ENCODE measurements around the gene HS3ST3A1.

The HS3ST3A1 gene

GRCh38 chr17:13597723-13598347, 3.9 kb downstream of the HS3ST3A1 start:
- DNase-seq = peak; percentile 20

GRCh38 chr17:13596241-13596923, 5.3 kb downstream of the HS3ST3A1 start:
- DNase-seq = no peak

- no peak for DNase-seq
Observed at GRCh38 chr17:13595599-13595899, 6.2 kb downstream of the HS3ST3A1 start.

- peak; percentile 72 for DNase-seq
Observed at GRCh38 chr17:13594762-13595598, 6.7 kb downstream of the HS3ST3A1 start.

GRCh38 chr17:13594310-13594709, 7.4 kb downstream of the HS3ST3A1 start:
- DNase-seq = no peak

- DNase-seq = no peak
Observed at GRCh38 chr17:13593757-13594156, 8.0 kb downstream of the HS3ST3A1 start.

GRCh38 chr17:13593021-13593751, 8.5 kb downstream of the HS3ST3A1 start:
- no peak for DNase-seq

- DNase-seq = no peak
Observed at GRCh38 chr17:13592427-13592826, 9.3 kb downstream of the HS3ST3A1 start.

- no peak for DNase-seq
Observed at GRCh38 chr17:13590441-13590840, 11.3 kb downstream of the HS3ST3A1 start.

GRCh38 chr17:13589658-13590057, 12.1 kb downstream of the HS3ST3A1 start:
- DNase-seq = no peak

- DNase-seq = no peak
Observed at GRCh38 chr17:13587487-13588338, 14.0 kb downstream of the HS3ST3A1 start.

- DNase-seq = no peak
Observed at GRCh38 chr17:13584701-13585080, 17.0 kb downstream of the HS3ST3A1 start.

- no peak for DNase-seq
Observed at GRCh38 chr17:13583996-13584700, 17.6 kb downstream of the HS3ST3A1 start.

- no peak for DNase-seq
Observed at GRCh38 chr17:13582776-13583547, 18.8 kb downstream of the HS3ST3A1 start.

- DNase-seq = no peak
Observed at GRCh38 chr17:13581925-13582324, 19.8 kb downstream of the HS3ST3A1 start.

- no peak for DNase-seq
Observed at GRCh38 chr17:13580790-13581189, 20.9 kb downstream of the HS3ST3A1 start.

GRCh38 chr17:13576661-13577526, 24.8 kb downstream of the HS3ST3A1 start:
- DNase-seq = no peak

GRCh38 chr17:13575922-13576419, 25.8 kb downstream of the HS3ST3A1 start:
- DNase-seq = no peak

GRCh38 chr17:13575466-13575865, 26.3 kb downstream of the HS3ST3A1 start:
- no peak for DNase-seq

- no peak for DNase-seq
Observed at GRCh38 chr17:13572581-13572980, 29.1 kb downstream of the HS3ST3A1 start.
